IPS-18c (cell line): ENCODE data around the gene PARD3.

ENCODE experiments used
- H3K4me3 ChIP-seq: 2 replicates; pipeline ENCODE4 v1.7.0; 2013; ENCODE audit warnings: low read depth, mild to moderate bottlenecking, low read length, moderate library complexity; ENCODE audit not compliant: insufficient read depth
- H3K9me3 ChIP-seq: one replicate; pipeline ENCODE4 v1.6.1; 2013; ENCODE audit warnings: mild to moderate bottlenecking, low read length, moderate library complexity; ENCODE audit not compliant: control insufficient read depth, insufficient read depth

Gene PARD3

GRCh38 chr10:34200355-34200901 is 614.7 kb downstream of the PARD3 start:
- Histone ChIP-seq H3K9me3 (no peaks in the 10 kb centered on the region), H3K4me3 (no peak overlapping the region)

DNA sequence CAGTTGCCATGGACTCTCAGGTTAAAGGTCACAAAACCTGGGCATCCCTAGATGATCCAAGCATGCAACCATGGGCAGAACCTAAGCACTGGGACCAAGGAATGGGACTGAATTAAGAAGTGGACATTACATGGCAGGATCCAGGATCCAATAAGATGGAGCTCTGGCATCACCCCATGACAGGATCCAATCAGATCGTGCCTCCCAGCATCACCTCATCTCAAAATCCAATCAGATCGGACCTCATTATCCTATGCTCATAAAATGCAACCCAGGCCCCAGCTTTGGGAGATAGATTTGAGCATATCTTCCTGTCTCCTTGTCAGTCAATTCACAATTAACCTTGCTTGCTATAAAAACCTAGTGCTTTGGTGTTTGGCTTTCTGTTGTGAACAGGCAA is 616.1 kb downstream of the PARD3 start:
- no peak overlapping the region for H3K4me3 ChIP-seq
- no peaks in the 10 kb centered on the region for H3K9me3 ChIP-seq

DNA sequence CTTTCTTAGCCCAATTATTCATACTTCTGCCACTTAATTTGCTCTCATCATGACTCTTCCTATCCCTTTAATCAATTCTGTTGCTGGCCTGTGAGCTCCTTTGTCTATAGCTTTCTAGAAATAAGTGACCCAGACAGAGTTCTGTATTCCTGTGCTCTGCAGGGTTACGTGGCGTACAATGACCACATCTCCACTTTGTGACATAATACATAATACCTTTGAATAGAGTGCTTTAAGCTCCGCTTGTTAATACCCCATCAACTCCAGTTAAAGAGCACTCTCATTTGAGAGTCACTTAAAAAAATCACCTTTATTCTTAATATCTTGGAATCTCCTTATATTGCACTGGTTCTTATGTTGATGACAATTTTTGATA is 619.0 kb downstream of the PARD3 start:
- Histone ChIP-seq H3K4me3 (no peak overlapping the region), H3K9me3 (no peaks in the 10 kb centered on the region)

DNA sequence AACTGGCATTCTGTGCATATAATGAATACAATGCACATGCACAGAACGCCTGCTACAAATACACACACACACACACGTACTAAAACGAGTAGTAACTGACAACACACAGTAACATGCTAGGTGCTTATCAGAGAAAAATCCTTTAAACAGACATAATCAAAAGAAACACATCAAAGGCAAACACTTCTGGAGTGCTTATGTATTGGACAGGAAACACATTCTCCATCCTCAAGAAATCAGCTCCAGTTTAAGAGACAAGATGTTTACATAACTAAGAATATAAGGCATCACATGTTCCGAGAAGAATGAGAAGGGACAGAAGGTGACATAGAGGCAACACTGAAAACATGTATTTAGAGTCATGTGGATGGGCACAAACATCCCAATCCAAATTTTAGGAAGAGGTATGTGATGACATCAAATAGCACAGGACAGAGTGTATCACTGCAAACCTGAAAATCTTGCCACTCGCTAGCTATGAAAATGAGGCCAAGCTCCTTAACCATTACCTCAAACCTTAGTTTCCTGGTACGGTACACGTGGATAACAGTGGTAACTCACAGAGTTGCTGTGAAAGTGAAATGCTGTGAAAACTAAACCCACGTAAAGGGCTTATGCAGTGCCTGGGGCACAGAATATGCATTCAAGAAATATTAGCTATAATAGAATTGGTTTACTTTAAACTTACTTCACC is 619.6 kb downstream of the PARD3 start:
- Histone ChIP-seq H3K4me3 (no peak overlapping the region), H3K9me3 (no peaks in the 10 kb centered on the region)

DNA sequence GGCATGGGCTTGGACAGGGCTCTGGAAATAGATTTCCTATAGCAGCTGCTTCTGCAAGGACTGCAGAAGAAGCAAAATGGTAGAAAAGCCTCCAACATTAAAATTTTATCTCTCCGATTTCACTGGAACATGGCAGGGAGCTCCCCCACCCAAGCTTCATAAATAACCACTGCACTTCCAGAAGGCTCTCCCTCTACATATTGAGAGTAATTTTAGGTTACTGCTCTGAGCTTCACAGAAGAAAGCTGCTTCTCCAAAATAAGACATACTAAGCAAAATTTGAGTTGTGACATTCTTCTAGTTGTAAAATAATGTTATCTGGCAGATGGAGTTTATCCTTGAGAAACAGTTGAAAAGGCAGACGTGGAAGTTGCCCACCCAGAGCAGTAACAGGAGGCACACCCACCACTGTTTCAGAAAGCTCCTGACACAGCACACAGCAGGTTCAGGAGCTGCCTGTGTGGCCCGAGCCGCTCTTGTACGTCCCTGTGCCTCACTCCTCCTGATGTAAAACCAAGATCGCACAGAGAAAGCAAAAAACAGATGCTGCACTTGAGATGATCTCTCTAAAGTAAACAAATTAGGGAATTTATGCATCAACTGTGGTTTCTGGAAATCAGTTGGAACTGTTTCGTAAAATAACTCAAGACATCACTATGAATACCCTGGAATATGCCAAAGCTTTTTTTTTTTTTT is 621.0 kb downstream of the PARD3 start:
- Histone ChIP-seq H3K9me3 (no peaks in the 10 kb centered on the region), H3K4me3 (no peak overlapping the region)

- no peak overlapping the region for H3K4me3 ChIP-seq
- H3K9me3 ChIP-seq: no peaks in the 10 kb centered on the region
These were observed 622.5 kb downstream of the PARD3 start for GRCh38 chr10:34192646-34193045.

DNA sequence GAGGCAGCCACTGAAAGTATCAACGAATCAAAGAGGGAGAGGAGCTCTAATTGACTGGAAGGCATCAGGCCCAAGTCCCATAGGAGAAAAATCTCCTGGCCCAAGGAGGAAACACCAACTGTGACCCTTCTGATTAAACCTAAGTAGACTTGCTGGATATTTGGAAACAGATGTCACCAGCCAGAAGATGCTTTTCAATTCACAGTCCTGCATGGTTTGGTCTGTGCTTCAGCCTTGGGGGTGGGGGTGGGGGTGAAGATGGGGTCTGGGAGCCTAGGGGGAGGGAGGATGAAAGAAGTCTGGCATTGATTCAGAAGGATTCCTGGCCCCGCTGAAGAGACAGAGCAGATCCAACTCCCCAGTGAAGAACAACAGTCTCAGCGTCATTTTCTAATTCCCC is 623.7 kb downstream of the PARD3 start:
- Histone ChIP-seq H3K4me3 (no peak overlapping the region), H3K9me3 (no peaks in the 10 kb centered on the region)

GRCh38 chr10:34190580-34190979 is 624.5 kb downstream of the PARD3 start:
- Histone ChIP-seq H3K4me3 (no peak overlapping the region), H3K9me3 (no peaks in the 10 kb centered on the region)

DNA sequence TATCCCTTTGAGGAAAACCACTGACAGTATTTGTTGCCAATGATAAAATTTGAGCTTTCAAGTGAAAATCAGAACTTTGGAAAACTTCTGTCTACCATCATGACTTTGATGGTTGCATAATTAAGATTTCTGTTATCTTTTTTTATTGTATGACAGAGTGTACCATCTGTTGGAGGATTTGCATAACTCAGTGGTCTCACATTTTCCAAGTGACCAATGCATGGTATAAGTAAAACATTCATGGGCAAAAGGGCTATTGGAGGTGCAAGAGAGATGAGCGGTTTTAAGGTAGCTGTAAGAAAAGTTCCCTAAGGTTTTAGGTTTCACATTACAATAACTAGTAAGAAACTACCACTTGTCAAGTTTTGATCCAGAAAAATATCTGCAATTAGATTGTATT is 625.3 kb downstream of the PARD3 start:
- no peak overlapping the region for H3K4me3 ChIP-seq
- no peaks in the 10 kb centered on the region for H3K9me3 ChIP-seq

DNA sequence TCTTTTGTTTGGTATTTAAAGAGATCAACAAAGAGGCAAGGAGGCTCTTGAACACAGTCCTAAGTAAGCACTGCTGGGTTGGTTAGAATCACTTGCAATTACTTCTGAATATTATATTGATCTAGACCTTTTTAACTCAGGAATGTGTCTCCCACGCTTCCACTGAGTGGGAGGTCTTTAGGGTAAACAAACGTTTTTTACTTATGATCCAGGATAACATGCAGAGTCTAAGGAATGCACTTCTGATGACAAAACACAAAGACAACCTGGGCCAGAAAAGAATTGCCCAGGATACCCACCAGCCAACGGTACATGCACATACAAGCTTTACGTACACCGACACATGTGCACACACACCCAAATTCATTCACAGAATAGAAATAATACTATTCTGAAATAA is 626.9 kb downstream of the PARD3 start:
- Histone ChIP-seq H3K4me3 (no peak overlapping the region), H3K9me3 (no peaks in the 10 kb centered on the region)

GRCh38 chr10:34187201-34187600 is 627.9 kb downstream of the PARD3 start:
- Histone ChIP-seq H3K4me3 (no peak overlapping the region), H3K9me3 (no peaks in the 10 kb centered on the region)

- Histone ChIP-seq H3K9me3 (no peaks in the 10 kb centered on the region), H3K4me3 (no peak overlapping the region)
These were observed 628.4 kb downstream of the PARD3 start for GRCh38 chr10:34186745-34187144.

DNA sequence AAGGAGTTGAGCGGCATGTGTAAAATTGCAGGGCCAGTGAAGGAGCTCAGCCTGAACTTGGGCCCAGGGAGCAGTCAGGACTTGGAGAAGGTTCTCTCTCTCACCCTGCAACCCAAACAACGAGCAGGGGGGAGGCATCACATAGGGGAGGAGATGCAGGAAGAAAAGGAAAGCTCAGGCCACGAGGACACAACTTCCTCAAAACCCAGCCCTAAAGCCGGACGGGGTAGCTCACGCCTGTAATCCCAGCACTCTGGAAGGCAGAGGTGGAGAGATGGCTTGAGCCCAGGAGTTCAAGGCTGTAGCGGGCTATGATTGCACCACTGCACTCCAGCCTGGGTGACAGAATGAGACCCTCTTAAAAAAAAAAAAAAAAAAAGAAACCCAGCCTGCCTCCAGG is 629.1 kb downstream of the PARD3 start:
- Histone ChIP-seq H3K4me3 (no peak overlapping the region), H3K9me3 (no peaks in the 10 kb centered on the region)

GRCh38 chr10:34184939-34185386 is 630.1 kb downstream of the PARD3 start:
- no peaks in the 10 kb centered on the region for H3K9me3 ChIP-seq
- no peak overlapping the region for H3K4me3 ChIP-seq

- Histone ChIP-seq H3K4me3 (no peak overlapping the region), H3K9me3 (no peaks in the 10 kb centered on the region)
These were observed 630.7 kb downstream of the PARD3 start for GRCh38 chr10:34184397-34184796.

DNA sequence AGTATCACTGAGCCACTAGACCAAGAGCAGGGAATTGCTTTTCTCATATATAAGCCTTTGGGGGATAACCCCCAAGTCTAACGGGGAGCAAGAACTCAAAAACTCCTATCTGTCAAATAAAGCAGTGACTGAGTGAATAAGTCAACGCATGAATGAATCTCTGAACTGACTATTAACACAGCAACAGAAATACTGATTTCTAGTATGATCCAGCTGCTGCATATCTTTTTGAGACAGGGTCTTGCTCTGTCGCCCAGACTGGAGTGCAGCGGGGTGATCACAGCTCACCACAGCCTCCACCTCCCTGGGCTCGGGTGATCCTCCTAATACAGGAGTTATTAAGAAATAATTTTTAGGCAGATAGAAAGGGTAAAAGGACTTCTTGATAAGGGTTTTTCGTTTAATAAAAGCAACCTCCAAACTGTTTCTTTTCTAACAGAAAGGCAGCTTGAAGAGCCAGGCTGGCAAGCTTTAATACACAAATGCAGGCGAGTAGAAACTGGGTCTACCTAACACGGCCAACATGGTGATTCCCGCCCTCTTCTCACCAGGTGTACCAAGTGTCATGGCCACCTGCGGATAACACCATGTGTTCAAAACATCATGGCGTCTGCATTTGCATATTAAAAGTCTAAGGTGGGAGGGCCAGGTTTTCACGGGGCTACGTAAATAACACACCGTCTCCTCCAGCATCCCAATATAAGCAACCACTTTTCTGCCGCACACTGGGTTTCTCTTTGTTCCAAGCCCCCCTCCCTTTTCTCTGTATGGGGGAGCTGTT is 631.9 kb downstream of the PARD3 start:
- Histone ChIP-seq H3K4me3 (no peak overlapping the region), H3K9me3 (no peaks in the 10 kb centered on the region)

- Histone ChIP-seq H3K9me3 (no peaks in the 10 kb centered on the region), H3K4me3 (no peak overlapping the region)
These were observed 633.4 kb downstream of the PARD3 start for GRCh38 chr10:34181553-34182300.
